Measurements from ENCODE around the gene LY9.

Gene LY9

GRCh38 chr1:160844447-160845232 is 48.7 kb downstream of the LY9 start:
- Mint-ChIP-seq H3K4me3 (no peak overlapping the region), H3K9me3 (no peaks in the 10 kb centered on the region), H3K27me3 (ENCODE audit: low read depth, poor library complexity) (peaks cover 20% of the 10 kb centered on the region), H3K4me1 (no peaks in the 10 kb centered on the region), H3K36me3 (ENCODE audit: low read depth) (no peaks in the 10 kb centered on the region), H3K27ac (no peak overlapping the region)
- DNase-seq, result no peak
- TF ChIP-seq CTCF (IDR thresholded peaks at IDR 0.05), result no peak

- TF ChIP-seq CTCF (IDR thresholded peaks at IDR 0.05), result no peak
- Mint-ChIP-seq H3K27me3 (ENCODE audit: low read depth, poor library complexity) (peaks cover 16% of the 10 kb centered on the region), H3K27ac (no peak overlapping the region), H3K4me1 (no peaks in the 10 kb centered on the region), H3K4me3 (no peak overlapping the region), H3K9me3 (no peaks in the 10 kb centered on the region), H3K36me3 (ENCODE audit: low read depth) (no peaks in the 10 kb centered on the region)
- DNase-seq, result no peak
Observed at GRCh38 chr1:160846281-160846680, 50.3 kb downstream of the LY9 start.

- DNase-seq, result no peak
- Mint-ChIP-seq H3K27ac (no peak overlapping the region), H3K36me3 (ENCODE audit: low read depth) (no peaks in the 10 kb centered on the region), H3K27me3 (ENCODE audit: low read depth, poor library complexity) (peaks cover 10% of the 10 kb centered on the region), H3K9me3 (no peaks in the 10 kb centered on the region), H3K4me1 (no peaks in the 10 kb centered on the region), H3K4me3 (no peak overlapping the region)
- no peak for TF ChIP-seq CTCF (IDR thresholded peaks at IDR 0.05)
Observed at GRCh38 chr1:160850541-160850940, 54.6 kb downstream of the LY9 start.

- TF ChIP-seq CTCF (IDR thresholded peaks at IDR 0.05), result no peak
- no peak for DNase-seq
- Mint-ChIP-seq H3K36me3 (ENCODE audit: low read depth) (no peaks in the 10 kb centered on the region), H3K4me3 (no peak overlapping the region), H3K4me1 (no peaks in the 10 kb centered on the region), H3K9me3 (no peaks in the 10 kb centered on the region), H3K27ac (no peak overlapping the region), H3K27me3 (ENCODE audit: low read depth, poor library complexity) (peaks cover 10% of the 10 kb centered on the region)
Observed at GRCh38 chr1:160850993-160851392, 55.0 kb downstream of the LY9 start.

- Mint-ChIP-seq H3K9me3 (no peaks in the 10 kb centered on the region), H3K4me1 (no peaks in the 10 kb centered on the region), H3K27ac (no peak overlapping the region), H3K4me3 (no peak overlapping the region), H3K36me3 (ENCODE audit: low read depth) (no peaks in the 10 kb centered on the region), H3K27me3 (ENCODE audit: low read depth, poor library complexity) (peaks cover 10% of the 10 kb centered on the region)
- TF ChIP-seq CTCF (IDR thresholded peaks at IDR 0.05), result no peak
- DNase-seq, result no peak
Observed at GRCh38 chr1:160853014-160853413, 57.0 kb downstream of the LY9 start.

- H3K4me1 Mint-ChIP-seq, result no peaks in the 10 kb centered on the region
- no peaks in the 10 kb centered on the region for H3K36me3 Mint-ChIP-seq (ENCODE audit: low read depth)
- no peaks in the 10 kb centered on the region for H3K9me3 Mint-ChIP-seq
- no peak overlapping the region for H3K4me3 Mint-ChIP-seq
- no peak overlapping the region for H3K27ac Mint-ChIP-seq
- TF ChIP-seq CTCF (IDR thresholded peaks at IDR 0.05), result no peak
- DNase-seq, result no peak
- H3K27me3 Mint-ChIP-seq (ENCODE audit: low read depth, poor library complexity), result peaks cover 9% of the 10 kb centered on the region
Observed at GRCh38 chr1:160853754-160854153, 57.8 kb downstream of the LY9 start.

All from nephron progenitor cell (in vitro differentiated cells).